Head of caudate nucleus (tissue), 42 donors: ENCODE measurements around the gene IPMK.

Experiments
- DNase-seq, 42 donors: peaks; one replicate each; pipeline versions ENCODE4 v3.0.0 to v3.0.0-alpha.2; 2020 to 2021; ENCODE audit warnings: mixed read lengths in 7 of 42
- intact Hi-C: fragments of 100-400 bp; cut with DNase I; formaldehyde crosslinking; loops from one replicate; pipeline ENCODE4 v1.15.0; 2022

The IPMK gene

DNA sequence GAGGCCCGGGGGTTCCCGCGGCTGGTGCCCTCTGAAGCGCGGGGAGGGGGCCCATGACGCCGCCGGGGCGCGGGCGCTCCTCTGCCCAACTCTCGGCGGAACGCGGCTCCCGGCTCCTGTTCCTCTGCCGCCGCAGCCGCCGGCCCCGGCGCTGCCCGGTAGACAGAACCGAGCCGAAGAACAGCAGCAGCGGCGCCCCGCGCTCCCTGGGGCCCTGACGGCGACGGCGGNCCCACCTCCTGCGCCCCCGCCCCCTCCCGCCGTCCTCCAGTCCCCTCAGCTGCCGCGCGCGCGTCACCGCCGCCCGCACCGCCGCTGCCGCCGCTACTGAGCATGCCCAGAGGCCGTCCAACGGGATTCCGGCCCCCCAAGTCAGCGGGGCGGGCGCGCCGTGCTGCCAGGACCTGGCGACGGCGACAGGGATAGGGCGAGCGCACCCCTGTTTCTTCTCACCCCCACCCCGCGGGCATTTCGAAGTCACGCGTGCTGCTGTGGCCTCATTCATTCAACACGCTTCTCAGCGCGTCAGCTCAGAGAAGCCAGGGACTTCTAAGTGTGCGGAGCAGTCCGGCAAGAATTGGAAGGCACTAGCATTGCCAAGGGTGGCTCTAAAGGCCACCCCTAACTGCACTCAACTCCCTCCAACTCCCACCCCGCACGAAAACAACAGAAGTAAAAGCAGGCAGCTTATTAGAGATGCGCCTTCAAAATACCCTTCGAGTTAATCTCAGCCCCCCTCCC lies at the start of gene IPMK:
Gene IPMK (minus strand): TSS at position 182 of the 741 bp plus-strand sequence. CDS start 283 bp downstream, outside the sequence.
- peak; percentile 80 to 98 (median 94) for DNase-seq
- intact Hi-C loops: loop anchor here (5.0 kb wide), 1 partner anchor 64 kb away; no protein-coding TSS in a partner anchor

DNA sequence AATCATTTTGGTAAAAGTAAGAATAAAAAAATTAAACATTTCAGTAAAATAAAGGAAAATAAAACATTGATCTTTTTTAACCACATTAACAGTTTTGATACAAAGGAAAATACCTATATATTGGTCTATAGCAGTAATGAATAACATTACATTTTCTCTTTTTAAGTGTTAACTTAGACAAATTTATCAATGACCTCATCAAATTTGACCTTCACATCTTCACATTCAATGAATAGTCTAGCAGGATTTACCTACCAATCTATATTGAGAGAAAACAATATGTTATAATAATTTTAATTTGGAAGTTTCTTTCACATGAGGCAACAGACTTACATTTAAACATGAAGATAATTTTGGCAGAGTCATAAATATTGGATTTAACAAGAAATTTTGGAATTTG lies 49.2 kb upstream of the IPMK start:
- intact Hi-C loops: no loop called here
- DNase-seq: no peak

DNA sequence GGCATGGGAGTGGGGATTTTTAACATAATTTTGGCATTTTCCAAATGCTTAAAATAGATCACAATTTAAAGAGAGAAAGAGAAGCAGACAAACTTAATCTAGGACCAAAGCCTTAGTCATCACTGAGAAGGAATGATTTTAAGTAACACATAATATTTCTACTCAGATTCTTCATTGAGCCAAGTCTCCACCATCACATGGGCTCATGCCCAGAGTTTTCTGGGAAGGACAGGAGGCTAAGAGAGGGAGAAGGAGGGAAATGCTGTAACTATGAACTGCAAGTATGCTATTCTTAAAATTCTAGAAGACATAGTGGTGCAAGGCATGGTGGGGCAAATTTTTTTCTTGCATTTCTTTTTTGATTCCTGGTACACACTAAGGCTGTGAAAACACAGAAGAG lies 43.3 kb upstream of the IPMK start:
- intact Hi-C loops: no loop called here
- no peak for DNase-seq

DNA sequence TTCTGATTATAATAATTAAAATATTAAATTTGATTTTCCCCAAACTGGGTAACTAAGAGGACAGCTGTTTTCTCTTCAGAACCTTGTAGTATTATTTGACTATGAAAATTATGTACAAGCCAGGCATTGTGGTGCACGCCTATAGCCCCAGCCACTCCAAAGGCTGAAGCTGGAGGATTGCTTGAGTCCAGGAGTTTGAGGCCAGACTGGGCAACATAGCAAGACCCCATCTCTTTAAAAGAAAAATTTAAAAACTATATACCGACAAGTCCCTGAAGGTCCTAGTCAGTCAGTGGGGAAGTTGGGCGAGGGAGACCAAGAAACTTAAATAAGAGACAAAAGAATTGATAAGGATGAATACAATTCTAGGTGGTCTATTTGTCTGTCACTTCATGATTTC lies 40.0 kb upstream of the IPMK start:
- no peak for DNase-seq
- intact Hi-C loops: no loop called here

DNA sequence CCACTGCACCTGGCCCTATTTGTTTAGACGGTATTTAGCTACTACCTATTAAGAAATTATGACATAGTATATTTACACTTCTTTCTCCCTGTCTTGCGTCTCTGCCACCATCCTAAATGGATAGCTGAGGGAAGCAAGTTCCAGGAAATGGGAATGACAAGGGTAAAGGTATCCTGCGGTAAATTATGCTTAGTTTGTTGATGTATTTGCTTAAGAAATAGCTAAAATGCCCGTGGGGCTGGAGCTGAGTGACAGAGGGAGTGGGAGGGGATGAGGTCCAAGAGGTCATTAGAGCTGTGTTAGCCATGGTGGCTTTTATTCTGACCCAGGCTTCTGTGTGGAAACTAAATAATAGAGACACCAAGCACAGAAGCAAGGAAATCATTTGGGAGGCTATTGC lies 38.1 kb upstream of the IPMK start:
- no peak for DNase-seq
- intact Hi-C loops: no loop called here

DNA sequence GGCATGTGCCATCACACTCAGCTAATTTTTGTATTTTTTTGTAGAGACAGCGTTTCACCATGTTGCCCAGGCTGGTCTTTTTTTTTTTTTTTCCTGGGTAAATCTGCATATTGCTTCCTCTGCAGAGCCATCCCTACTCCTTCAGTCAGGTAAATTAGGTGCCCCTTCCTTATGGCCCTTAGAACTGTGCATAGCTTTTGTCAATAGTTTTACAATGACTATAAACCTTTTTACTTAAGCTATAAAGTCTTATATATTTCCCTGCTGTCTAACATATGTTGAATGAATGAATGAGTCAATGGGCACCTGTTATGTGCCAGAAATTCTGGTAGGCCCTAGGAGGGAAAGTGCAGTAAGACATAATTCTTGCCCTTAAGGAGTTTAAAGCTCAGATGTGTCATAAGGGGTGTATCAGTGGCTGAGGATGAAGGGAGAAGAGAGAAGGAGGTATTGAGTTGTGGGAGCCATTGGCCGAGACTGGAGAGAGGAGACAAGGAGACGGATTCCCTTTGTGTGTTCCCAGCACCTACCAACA lies 36.5 kb upstream of the IPMK start:
- intact Hi-C loops: loop anchor here (5.0 kb wide), 1 partner anchor 78 kb away; no protein-coding TSS in a partner anchor
- no peak for DNase-seq

DNA sequence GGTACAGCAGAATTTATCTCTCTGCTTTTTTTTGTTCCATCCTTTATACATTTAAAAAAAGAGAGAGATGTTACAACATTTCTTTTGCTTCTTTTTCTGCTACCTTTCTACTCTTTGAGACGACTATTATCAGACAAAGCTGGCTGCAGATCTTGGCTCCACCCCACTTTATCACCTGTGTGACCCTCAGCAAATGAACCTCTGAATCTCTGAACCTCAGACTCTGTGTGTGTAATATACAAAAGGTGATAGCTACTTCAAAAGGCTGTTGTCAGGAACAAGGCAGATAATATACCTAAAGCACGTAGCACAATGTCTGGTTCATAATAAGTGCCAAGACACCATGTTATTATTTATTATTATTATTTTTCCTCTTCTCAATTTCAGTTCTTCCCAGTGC lies 34.6 kb upstream of the IPMK start:
- intact Hi-C loops: loop anchor here (5.0 kb wide), 1 partner anchor 80 kb away; no protein-coding TSS in a partner anchor
- DNase-seq: no peak

DNA sequence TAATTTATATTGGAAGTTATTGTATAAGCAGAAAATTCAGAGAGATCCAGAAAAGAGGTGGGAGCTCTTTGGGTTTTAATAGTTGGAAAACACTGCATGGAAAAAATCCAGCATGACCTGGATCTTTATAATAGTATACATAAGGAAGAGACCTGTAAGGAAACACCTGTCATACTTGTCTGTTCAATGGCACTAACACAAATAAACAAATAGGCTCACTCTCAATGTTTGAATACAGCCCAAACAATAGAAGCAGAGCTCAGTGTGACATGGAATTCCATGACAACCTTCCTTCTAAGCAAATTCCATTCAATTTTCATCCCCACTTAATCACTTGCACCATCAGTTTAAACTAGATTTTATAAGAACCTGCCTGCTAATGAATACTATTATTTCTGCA lies 33.0 kb upstream of the IPMK start:
- intact Hi-C loops: loop anchor here (5.0 kb wide), 1 partner anchor 82 kb away; no protein-coding TSS in a partner anchor
- DNase-seq: no peak

DNA sequence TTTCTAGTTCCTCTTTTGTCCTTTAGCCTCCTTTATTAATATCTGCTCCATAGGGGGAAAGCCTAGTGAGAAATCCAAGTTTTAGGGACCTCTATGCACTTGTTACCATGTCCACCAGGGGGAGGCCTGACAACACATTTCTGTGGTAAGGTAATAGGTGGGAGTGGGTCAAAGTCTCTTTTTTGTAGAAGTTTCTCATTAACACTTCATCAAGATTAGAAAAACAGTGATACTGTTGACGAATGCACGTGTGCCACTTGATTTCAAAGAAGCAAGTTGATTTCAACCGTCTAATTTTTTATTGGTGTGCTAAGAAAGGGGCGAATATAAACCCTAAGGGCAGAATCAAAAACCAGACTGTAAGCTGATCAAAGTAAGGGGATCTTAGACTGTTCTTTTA lies 31.9 kb upstream of the IPMK start:
- intact Hi-C loops: no loop called here
- DNase-seq: peak; percentile 18 to 87 (median 64)

DNA sequence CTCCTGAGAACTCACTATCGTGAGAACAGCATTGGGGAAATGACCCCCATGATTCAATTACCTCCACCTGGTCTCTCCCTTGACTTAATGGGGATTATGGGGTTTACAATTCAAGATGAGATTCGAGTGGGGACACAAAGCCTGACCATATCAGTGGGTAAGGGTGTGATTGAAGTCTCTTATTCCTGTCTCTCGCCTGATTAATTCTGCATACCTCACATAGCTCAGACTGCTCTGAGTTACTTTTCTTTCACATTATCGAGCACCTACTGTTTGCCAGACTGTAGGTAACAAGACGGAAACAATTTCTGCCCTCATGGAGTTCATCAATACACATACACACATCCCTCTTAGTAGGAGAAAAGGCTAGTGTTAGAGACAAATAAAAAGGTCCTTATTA lies 26.3 kb upstream of the IPMK start:
- intact Hi-C loops: loop anchor here (5.0 kb wide), 1 partner anchor 117 kb away; no protein-coding TSS in a partner anchor
- no peak for DNase-seq

DNA sequence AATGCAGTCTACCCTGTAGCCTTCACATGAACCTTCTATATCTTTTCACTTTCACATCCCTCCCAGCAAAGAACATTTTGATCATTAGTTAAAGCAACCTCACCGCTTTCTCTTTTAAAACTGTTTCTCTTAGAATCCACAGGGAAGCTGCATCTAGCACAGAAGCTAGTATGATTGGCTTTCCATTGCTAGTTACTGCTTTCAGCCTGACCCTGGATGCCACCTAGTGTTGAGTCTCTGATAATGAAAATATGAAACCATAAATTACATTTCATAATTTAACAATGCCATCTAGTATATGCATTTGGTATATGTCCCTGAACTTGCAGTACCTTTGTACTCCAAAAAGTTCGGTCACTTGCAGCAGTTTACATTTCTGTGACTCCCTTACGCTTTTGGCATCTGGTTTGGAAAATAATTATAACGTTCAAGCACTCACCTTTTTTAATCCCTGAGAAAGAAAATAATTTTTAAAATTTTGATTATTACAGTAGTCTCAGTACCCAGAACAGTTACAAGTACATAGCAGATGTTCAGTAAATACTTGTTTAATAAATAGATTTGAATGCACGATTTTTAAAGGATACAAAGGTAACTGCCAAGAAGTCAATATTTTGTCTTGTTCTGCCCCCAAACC lies 24.0 kb upstream of the IPMK start:
- peak in 28 of 42 donors; percentile 9 to 68 (median 31) for DNase-seq
- intact Hi-C loops: loop anchor here (5.0 kb wide), 1 partner anchor 114 kb away; no protein-coding TSS in a partner anchor

DNA sequence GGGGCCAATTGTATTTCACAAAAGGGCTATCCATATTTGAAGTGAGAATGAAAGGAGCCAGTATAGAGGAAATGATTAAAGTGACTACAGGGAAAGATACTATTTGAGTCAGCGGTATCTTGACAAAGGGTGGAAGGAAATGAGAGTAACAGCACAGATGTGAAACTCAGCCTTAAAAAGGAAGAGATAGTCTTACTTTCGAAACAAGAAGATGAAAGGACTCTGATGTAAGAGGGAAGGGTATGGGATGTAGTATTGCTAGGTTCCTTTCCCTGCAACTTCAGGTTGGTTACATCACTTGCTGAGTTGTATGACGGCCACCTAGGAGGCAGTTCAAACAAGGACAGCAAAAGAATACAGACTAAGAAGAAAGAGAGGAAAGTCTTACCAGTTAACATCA lies 14.9 kb upstream of the IPMK start:
- intact Hi-C loops: no loop called here
- no peak for DNase-seq

DNA sequence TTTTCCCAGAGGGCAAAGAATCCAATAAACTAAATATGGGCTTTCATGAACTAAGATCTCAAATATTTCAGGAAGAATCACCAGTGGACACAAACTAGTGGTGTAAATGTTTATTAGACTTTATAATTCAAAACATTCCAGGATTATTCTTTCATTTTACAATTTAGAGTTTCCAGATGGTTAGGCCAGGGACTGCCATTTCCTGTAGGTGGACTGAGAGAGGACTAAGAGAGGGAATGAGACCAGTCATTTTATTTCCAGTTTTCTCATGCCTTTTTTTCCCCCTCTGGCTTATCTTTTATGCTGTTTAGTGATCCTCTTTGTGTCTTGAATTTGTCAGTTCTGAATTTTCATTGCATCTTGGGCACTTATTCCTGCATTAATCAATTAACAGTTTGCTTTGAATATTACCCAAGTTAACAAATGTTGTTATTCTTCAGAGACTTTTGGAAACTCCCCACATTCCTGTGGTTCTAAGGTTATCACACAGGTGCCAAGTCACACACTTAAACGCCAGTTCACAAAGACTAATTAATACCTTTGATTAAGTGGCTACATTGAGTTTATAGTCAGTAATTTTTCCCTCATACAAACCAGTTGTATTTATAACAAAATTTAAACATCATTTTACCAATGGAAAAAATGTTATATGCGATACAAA lies 13.5 kb upstream of the IPMK start:
- intact Hi-C loops: no loop called here
- no peak for DNase-seq

DNA sequence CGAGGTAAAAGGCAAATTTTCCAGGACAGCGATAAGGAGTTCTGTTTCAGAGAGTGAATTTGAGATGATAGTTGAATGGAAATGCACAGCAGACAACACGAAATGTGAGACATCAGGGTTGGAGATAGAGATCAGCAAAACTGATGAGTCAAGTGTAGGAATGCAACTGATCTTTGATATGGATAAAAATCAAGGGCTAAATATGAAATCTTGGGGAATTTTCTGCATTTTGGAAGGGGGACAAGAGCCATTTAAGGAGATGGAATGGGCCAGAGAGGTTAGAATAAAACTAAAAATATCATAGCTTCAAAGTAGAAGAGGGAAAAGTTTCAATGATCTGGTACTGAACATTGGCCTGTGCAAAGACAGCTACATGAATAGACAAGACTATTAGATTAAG lies 12.8 kb upstream of the IPMK start:
- intact Hi-C loops: no loop called here
- no peak for DNase-seq

DNA sequence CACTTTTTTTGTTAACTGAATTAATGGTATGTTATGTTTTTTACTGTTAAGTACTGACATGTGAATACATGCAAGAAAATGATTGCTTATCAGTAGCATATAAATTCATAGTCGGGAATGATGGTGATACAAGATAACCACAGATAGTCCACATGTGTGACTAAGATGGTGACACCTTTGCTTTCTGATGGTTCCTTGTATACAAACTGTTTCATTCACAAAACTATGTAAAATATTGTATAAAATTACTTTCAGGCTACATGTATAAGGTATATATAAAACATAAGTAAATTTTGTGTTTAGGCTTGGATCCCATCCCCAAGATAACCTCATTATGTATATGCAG lies 11.2 kb upstream of the IPMK start:
- intact Hi-C loops: no loop called here
- no peak for DNase-seq

DNA sequence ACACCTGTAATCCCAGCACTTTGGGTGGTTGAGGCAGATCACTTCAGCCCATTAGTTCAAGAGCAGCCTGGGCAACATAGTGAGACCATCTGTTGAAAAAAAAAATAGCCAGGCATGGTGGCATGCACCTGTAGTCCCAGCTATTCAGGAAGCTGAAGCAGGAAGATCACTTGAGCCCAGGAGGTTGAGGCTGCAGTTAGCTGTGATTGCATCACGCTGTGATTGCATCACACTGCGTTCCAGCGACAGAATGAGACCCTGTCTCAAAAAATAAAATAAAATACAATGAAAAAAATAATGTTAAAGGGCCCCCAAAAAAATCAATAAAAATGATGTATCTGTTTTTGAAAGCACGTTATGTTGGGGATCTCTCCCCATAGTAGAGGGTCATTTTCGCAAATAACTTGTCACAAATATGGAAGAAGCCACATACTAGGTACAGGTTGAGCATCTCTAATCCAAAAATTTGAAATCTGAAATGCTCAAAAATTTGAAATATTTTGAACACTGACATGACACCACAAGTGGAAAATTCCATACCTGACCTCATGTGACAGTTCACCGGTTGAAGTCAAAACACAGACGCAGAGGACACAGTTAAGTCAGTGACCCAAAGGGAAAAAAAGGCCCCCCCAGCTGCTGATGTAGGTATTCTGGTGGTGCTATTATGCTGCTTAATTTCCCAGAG lies 10.7 kb upstream of the IPMK start:
- intact Hi-C loops: no loop called here

DNA sequence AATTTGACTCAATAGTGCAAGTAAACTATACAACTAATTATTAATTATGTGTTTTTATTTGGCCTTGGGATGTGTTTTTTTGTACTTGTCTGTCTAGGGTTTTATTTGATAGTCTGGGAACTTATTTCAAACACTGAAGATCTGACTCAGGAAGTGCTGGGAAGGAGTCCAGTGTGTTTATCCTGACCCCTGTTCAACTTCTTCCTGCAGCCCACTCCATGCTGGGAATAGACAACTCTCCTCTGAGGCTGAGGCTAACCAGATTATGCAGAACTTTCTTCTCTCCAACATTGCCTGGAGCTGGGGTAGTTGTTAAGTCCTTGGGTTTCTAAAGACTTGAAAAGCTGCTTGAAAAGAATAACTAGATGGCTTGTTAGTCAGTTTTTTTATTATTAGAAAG lies 8.2 kb upstream of the IPMK start:
- intact Hi-C loops: no loop called here
- DNase-seq: no peak

More for the DNA sequence above, 10.7 kb upstream of the IPMK start:
- DNase-seq: no peak

DNA sequence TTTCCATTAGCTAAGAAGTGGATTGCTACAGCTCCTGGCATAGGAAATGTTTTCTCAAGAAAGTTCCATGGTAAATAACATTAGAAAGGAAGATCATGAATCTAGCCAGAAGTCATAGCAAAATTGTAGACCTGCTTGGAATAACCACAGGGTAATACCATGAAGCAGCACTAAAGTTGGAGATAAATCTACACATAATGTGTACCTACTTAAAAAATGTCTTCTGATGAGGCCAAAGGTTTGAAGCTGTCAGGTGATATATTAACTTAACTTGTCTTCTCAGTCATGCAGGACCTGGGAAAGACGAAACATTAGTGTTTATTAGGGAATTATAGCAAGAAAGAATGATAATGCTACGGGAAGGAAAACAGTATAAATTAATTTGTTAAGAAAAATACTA lies 7.6 kb upstream of the IPMK start:
- intact Hi-C loops: no loop called here
- DNase-seq: no peak

DNA sequence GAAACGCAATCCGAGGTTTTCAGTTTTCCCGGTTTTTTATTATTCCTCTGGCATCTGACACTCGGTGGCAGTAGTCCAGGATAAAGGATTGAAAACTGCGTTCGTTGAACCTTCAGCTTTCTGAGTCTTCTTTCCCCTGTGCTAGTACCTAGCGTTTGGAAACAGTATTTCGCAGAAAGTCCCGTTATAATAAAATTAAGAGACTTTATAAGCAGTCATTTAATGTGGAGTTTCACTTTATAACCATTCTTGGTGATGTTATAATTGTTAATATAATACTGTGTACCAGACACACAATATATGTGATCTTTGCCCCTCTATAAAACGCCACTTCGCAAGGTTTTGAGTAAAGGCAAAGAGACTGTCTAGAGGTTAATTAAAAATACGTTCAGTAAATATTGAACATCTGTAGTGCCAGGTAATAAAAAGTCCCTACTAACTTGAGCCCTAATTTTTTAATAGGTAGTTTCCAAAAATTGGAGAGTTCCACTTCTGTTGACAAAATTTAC lies 2.1 kb upstream of the IPMK start:
- intact Hi-C loops: loop anchor here (5.0 kb wide), 1 partner anchor 62 kb away; no protein-coding TSS in a partner anchor
- peak in 6 of 42 donors; percentile 10 to 47 (median 25) for DNase-seq
